GM13977 (cell line): ENCODE measurements around the gene KLHL30.

Experiments
- DNase-seq: peaks from one replicate; pipeline ENCODE4 v3.0.0; 2012; ENCODE audit warnings: low spot score
- CTCF ChIP-seq: IDR thresholded peaks from 2 replicates; pipeline ENCODE4 v1.5.1; 2012; ENCODE audit warnings: mild to moderate bottlenecking, control low read depth; ENCODE audit not compliant: insufficient read depth; ENCODE audit errors: extremely low read depth, missing control alignments
- in situ Hi-C: fragments of 300-500 bp; cut with MboI; formaldehyde crosslinking; loops from one replicate; pipeline ENCODE4 v1.12.0; 2022; ENCODE audit warnings: low sequenced_read_pairs, low pct_unique_long_range_greater_than_20kb, mixed read lengths, inconsistent platforms; ENCODE audit not compliant: unreplicated experiment

The KLHL30 gene

GRCh38 chr2:238138331-238139195 lies at the start of gene KLHL30:
KLHL30 (plus strand) TSS chr2:238138668; CDS start chr2:238140755, 2,087 bp downstream.
- in situ Hi-C loops: no loop called here
- TF ChIP-seq CTCF: no peak
- no peak for DNase-seq

GRCh38 chr2:238090887-238091286 lies 47.6 kb upstream of the KLHL30 start:
- in situ Hi-C loops: no loop called here
- no peak for DNase-seq

GRCh38 chr2:238091436-238092060 lies 46.9 kb upstream of the KLHL30 start:
- TF ChIP-seq CTCF: no peak
- peak; percentile 4 for DNase-seq
- in situ Hi-C loops: no loop called here

More at GRCh38 chr2:238090887-238091286, 47.6 kb upstream of the KLHL30 start:
- TF ChIP-seq CTCF: no peak

GRCh38 chr2:238092486-238093035 lies 45.9 kb upstream of the KLHL30 start:
- in situ Hi-C loops: no loop called here
- no peak for TF ChIP-seq CTCF
- no peak for DNase-seq

GRCh38 chr2:238093181-238094140 lies 45.0 kb upstream of the KLHL30 start:
- no peak for TF ChIP-seq CTCF
- in situ Hi-C loops: no loop called here
- DNase-seq: peak; percentile 16
